HTERT RPE-1 (cell line): ENCODE measurements around the gene ADARB2.
"Not testable (repeated sequence)": the region's sequence is repeated elsewhere in the genome, so short reads cannot be mapped to it uniquely, and the experiment has no call there.

Source experiments
- in situ Hi-C: fragments of 300-500 bp; cut with MboI; formaldehyde crosslinking; loops from 4 replicates; pipeline ENCODE4 v1.14.3; 2020; ENCODE audit warnings: low sequenced_read_pairs

ADARB2 gene

GRCh38 chr10:1475098-1475591 is 262.2 kb downstream of the ADARB2 start:
- in situ Hi-C loops, result no loop called here

DNA sequence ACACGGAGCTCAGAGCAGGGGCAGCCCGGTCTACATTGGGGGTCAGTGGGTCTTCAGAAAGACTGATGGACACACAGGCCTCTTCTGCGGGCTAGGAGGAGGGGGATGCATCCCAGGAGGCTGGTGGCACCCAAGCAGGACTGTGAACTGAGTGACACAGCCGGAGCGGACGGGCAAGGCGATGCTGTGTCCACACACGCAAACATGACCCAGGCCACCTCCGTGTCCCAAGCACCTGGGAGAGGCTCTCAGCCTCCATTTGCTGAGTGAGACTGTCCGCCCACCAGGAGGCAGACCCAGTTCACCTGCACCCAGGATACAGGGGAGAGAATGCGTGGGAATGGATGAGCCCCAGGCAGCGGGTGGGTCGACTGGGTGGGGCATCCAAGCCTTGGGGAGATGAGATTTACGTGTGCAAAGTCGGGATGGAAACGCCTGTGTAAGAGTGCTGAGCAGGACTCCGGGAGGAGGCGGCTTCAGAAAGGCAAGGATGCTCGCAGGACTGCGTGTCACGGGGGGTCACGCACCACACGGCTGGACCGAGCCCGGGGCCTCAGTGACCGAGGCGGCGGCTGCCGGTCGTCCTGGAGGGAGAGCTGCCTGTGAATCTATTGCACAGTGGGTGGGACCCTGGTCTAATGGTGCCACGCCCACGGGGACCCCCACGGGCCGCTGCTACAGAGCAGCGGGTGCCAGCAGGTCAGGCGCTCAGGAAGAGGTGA is 262.8 kb downstream of the ADARB2 start:
- in situ Hi-C loops, result no loop called here

- in situ Hi-C loops, result no loop called here
Observed at GRCh38 chr10:1473874-1474273, 263.5 kb downstream of the ADARB2 start.

GRCh38 chr10:1472178-1472958 is 265.0 kb downstream of the ADARB2 start:
- in situ Hi-C loops, result no loop called here

GRCh38 chr10:1468811-1469210 is 268.5 kb downstream of the ADARB2 start:
- in situ Hi-C loops, result no loop called here

GRCh38 chr10:1467334-1468076 is 269.8 kb downstream of the ADARB2 start:
- in situ Hi-C loops, result no loop called here

- in situ Hi-C loops, result no loop called here
Observed at GRCh38 chr10:1465993-1466764, 271.1 kb downstream of the ADARB2 start.

DNA sequence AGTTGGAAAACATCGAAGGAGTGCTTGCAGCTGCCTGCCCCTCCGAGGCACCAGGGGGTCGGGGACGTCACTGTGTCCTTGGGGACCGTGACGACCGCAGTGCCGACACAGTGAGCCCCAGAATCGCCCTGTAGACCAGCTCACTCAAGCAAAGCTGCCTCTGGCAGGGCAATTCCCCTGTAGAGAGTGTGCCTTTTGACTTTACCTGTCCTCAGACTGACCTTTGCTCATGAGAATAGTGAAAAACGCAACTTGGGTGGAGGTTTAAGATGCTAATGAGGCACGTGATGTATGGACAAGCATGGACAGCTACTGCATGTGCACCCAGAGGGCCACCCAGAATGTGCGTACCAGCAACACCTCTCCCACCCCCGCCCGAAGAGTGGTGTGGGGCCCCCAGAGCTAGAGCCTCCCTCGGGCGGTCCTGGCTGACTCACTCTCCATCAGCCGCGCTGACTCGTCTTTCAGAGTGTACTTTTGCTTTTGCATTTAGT is 271.9 kb downstream of the ADARB2 start:
- in situ Hi-C loops, result no loop called here

DNA sequence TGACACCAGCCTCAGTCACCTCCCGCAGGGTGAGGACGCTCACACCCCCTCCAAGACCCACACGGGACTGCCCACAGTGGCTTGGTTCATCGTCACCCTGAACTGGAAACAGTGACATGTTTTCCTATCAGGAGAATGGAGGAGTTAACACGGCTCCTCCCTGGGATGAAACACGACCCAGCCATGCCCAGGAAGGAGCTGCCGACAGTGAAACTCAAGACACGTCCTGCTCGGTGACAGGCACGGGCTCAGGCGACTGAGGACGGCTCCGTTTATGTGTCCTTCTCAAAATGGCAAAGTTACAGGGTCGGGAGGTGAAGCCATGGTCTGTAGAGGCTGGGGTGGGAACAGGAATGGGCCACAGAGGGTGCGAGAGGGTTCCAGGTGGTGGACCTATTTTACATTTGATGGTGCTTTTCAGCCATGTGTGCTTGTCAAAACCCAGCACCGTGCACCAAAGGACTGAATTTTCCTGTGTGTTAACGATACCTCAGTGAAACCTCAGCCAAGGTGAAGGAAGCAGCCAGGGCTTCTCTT is 272.4 kb downstream of the ADARB2 start:
- in situ Hi-C loops, result no loop called here

DNA sequence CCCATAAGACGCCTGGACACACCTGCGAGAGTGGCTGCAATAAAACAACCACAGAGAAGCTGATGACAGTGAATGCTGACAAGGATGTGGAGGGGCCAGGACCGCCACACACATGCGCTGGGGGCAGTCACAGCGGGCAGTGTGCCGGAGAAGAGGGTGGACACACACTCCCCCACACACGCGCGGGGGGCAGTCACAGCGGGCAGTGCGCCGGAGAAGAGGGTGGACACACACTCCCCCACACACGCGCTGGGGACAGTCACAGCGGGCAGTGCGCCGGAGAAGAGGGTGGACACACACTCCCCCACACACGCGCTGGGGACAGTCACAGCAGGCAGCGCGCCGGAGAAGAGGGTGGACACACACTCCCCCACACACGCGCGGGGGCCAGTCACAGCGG is 273.4 kb downstream of the ADARB2 start:
- in situ Hi-C loops, result not testable (repeated sequence)

- in situ Hi-C loops, result no loop called here
Observed at GRCh38 chr10:1462994-1463633, 274.2 kb downstream of the ADARB2 start.

- in situ Hi-C loops, result no loop called here
Observed at GRCh38 chr10:1462521-1462920, 274.8 kb downstream of the ADARB2 start.

- in situ Hi-C loops, result no loop called here
Observed at GRCh38 chr10:1462032-1462431, 275.3 kb downstream of the ADARB2 start.

GRCh38 chr10:1461016-1461415 is 276.3 kb downstream of the ADARB2 start:
- in situ Hi-C loops, result no loop called here

GRCh38 chr10:1459664-1460063 is 277.7 kb downstream of the ADARB2 start:
- in situ Hi-C loops, result not testable (repeated sequence)

DNA sequence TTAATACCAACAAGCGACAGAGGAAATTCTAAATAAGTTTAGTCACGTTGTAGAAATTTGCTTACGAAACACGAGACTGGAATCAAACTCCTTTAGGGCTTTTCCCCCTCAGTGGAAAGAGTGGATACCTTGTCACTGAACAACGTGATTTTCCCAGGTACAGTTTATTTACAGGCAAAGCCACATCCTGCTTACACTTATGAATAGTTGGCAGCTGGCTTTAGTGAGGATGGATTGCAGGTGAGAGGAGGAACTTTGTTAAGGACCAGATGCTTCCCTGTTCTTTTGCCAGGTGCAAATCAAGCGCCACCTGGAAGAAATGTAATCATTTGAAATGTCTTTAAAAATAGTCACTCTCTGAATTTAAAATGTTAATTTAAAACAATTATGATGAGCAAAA is 282.4 kb downstream of the ADARB2 start:
- in situ Hi-C loops, result no loop called here

GRCh38 chr10:1454428-1454827 is 282.9 kb downstream of the ADARB2 start:
- in situ Hi-C loops, result no loop called here

- in situ Hi-C loops, result no loop called here
Observed at GRCh38 chr10:1452777-1453176, 284.5 kb downstream of the ADARB2 start.

DNA sequence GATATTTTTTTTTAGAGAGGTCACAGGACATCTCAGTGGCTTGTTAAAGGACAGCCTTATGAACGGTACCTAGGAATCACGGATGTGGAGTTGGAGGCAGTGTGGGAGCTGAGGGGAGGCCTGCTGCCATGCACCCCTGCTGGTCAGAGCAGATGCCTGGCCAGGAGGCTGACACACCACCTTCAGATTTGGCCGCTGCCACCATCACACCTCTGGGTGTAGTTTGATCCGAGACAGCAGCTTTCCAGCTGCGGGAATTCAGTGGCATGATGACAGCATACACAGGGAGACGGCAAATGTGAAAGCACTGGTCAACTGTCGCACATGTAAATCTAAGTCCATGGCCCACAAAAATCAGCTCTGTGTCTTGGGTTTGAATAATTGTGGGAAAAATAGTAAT is 285.4 kb downstream of the ADARB2 start:
- in situ Hi-C loops, result no loop called here

- in situ Hi-C loops, result no loop called here
Observed at GRCh38 chr10:1451362-1451888, 285.9 kb downstream of the ADARB2 start.
